Measurements from ENCODE around the gene SPNS1. TPM values are rescaled to one million over a fixed set of nuclear protein-coding genes. Genes with fewer than 3 reads are reported as not detected.
A peak's percentile ranks its signal among the peaks of the same experiment; 100 is the strongest.

SPNS1 gene
- total and polyA plus RNA-seq, 2 experiments from 2014 or later = 42.8 to 140 TPM

DNA sequence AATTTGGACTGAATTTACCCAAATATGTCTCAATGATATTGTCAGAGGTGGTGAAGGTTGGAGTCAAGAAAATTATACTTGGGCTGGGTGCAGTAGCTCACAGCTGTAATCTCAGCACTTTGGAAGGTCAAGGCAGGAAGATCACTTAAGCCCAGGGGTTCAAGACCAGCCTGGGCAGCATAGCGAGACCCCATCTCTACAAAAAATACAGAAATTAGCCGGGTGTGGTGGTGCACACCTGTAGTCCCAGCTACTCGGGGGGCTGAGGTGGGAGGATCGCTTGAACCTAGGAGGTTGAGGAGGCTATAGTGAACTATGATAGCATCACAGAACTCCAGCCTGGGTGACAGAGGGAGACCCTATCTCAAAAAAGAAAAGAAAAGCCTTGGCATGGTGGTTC, 51.2 kb downstream of the SPNS1 start:
- TF ChIP-seq, protein P1, sequence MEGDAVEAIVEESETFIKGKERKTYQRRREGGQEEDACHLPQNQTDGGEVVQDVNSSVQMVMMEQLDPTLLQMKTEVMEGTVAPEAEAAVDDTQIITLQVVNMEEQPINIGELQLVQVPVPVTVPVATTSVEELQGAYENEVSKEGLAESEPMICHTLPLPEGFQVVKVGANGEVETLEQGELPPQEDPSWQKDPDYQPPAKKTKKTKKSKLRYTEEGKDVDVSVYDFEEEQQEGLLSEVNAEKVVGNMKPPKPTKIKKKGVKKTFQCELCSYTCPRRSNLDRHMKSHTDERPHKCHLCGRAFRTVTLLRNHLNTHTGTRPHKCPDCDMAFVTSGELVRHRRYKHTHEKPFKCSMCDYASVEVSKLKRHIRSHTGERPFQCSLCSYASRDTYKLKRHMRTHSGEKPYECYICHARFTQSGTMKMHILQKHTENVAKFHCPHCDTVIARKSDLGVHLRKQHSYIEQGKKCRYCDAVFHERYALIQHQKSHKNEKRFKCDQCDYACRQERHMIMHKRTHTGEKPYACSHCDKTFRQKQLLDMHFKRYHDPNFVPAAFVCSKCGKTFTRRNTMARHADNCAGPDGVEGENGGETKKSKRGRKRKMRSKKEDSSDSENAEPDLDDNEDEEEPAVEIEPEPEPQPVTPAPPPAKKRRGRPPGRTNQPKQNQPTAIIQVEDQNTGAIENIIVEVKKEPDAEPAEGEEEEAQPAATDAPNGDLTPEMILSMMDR (IDR thresholded peaks at IDR 0.05; ENCODE audit: poor library complexity) = no peak
- TF ChIP-seq EZH2 (IDR thresholded peaks at IDR 0.05; ENCODE audit: borderline replicate concordance) (no peak), EZH2phosphoT487 (IDR thresholded peaks at IDR 0.05; ENCODE audit: low read depth, severe bottlenecking, unreplicated experiment) (no peak)
- no peak overlapping the region for H2AFZ ChIP-seq

DNA sequence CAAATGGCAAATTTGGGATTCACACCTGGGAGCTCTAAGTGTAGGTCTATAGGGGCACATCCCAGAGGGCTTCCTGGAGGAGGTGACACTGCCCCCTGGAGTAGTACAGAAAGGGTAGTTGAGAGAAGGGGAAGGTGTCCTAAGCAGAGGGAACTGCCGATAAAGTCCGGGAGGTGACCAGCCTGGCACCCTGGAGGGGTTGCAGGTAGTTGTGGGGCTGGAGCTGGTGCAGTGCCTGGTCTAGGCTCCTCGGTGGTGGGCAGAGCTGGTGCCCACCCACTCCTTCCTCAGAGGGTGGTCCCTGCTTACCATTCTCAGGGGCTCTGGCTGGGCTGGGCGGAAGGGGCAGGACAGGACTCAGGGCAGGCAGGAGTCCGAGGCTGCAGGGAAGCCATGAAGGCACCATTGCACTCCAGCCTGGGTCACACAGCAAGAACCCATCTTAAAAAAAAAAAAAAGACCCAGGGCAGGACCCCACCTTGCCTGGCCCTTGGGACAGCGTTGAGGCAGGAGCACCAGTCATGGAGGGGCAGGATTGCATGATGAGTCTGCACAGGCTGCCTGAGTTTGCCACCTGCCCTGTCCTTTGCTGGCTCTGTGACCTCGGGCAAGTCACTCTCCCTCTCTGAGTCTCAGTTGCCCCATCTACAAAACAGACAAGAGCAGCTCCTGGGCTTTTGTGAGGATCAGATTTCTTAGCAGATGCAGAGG, 54.0 kb downstream of the SPNS1 start:
- no peak overlapping the region for H2AFZ ChIP-seq
- no peak for DNase-seq (ENCODE audit: low spot score)
- H3K27me3 ChIP-seq = no peaks in the 10 kb centered on the region
- H3K79me2 ChIP-seq = no peaks in the 10 kb centered on the region
- H3K27ac ChIP-seq = no peak overlapping the region
- H4K20me1 ChIP-seq (ENCODE audit: insufficient read depth, poor library complexity, severe bottlenecking) = no peaks in the 10 kb centered on the region
- no peaks in the 10 kb centered on the region for H3K4me1 ChIP-seq (ENCODE audit: insufficient read depth)
- no peak for TF ChIP-seq EZH2 (IDR thresholded peaks at IDR 0.05; ENCODE audit: borderline replicate concordance)
- TF ChIP-seq EZH2phosphoT487 (IDR thresholded peaks at IDR 0.05; ENCODE audit: low read depth, severe bottlenecking, unreplicated experiment) = no peak
- TF ChIP-seq, protein P1 (IDR thresholded peaks at IDR 0.05; ENCODE audit: poor library complexity) = no peak
- no peaks in the 10 kb centered on the region for H3K36me3 ChIP-seq (replicated peaks; ENCODE audit: insufficient read depth, low read depth)
- H3K9me2 ChIP-seq (replicated peaks; ENCODE audit: insufficient read depth) = no peaks in the 10 kb centered on the region
- H3K4me2 ChIP-seq = no peak overlapping the region
- no peaks in the 10 kb centered on the region for H3K9me3 ChIP-seq (ENCODE audit: low read depth)
- H3K4me3 ChIP-seq = no peak overlapping the region
- WGBS (ENCODE audit: low lambda C conversion rate, missing lambda C conversion rate) = 80% methylated on average over 7 of the region's 7 CpGs

More for the DNA sequence above, 51.2 kb downstream of the SPNS1 start:
- Histone ChIP-seq H3K9me2 (replicated peaks; ENCODE audit: insufficient read depth) (no peaks in the 10 kb centered on the region), H3K4me2 (no peak overlapping the region), H3K27ac (no peak overlapping the region), H4K20me1 (ENCODE audit: insufficient read depth, poor library complexity, severe bottlenecking) (no peaks in the 10 kb centered on the region), H3K79me2 (no peaks in the 10 kb centered on the region), H3K9me3 (ENCODE audit: low read depth) (no peaks in the 10 kb centered on the region), H3K27me3 (no peaks in the 10 kb centered on the region), H3K4me3 (no peak overlapping the region), H3K4me1 (ENCODE audit: insufficient read depth) (no peaks in the 10 kb centered on the region), H3K36me3 (replicated peaks; ENCODE audit: insufficient read depth, low read depth) (no peaks in the 10 kb centered on the region)
- WGBS (ENCODE audit: low lambda C conversion rate, missing lambda C conversion rate) = 93% methylated on average over 4 of the region's 4 CpGs
- DNase-seq (ENCODE audit: low spot score) = no peak

DNA sequence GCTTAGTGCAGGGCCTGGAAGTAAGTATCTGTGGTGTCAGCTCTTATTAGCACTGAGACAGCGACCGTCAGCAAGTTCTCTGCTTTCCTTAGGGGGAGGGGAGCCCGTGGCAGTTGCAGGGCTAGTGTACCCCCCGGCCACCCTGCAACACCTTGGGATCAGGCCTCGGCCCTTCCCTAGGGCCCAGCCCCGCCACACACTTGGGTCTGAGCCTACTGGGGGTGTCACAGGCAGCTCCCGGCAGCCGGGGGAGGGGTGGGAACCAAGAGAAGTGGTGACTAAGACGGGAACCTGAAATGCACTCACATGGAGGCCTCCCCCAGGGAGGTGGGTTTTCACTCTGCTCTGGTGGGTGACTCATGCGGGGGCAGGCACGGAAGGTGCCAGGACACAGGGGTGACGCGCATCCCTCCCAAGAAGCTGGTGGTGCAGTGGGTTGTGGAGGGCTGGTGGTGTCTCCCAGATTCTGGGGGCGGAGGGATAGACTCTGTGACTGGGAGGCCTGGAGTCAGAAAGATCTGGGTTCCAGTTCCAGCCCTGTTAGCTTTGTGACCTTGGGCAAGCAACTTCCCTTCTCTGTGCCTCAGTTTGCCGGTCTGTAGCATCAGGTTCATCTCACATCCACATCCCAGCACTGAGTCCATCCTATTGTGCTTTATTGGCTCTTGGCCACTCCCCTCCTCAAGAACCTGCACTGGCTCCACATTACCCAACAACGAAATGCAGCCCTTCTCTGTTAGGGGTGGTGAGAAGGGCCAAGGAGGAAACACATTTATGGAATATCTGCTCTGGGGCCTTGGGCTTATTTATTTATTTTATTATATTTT, 54.8 kb downstream of the SPNS1 start:
- H3K4me2 ChIP-seq = no peak overlapping the region
- H2AFZ ChIP-seq = no peak overlapping the region
- TF ChIP-seq, protein P1 (IDR thresholded peaks at IDR 0.05; ENCODE audit: poor library complexity) = no peak
- no peak for TF ChIP-seq EZH2phosphoT487 (IDR thresholded peaks at IDR 0.05; ENCODE audit: low read depth, severe bottlenecking, unreplicated experiment)
- no peak for TF ChIP-seq EZH2 (IDR thresholded peaks at IDR 0.05; ENCODE audit: borderline replicate concordance)

More for the DNA sequence above, 54.8 kb downstream of the SPNS1 start:
- H3K4me1 ChIP-seq (ENCODE audit: insufficient read depth) = no peaks in the 10 kb centered on the region
- no peak overlapping the region for H3K4me3 ChIP-seq
- DNase-seq (ENCODE audit: low spot score) = peak; percentile 65
- H4K20me1 ChIP-seq (ENCODE audit: insufficient read depth, poor library complexity, severe bottlenecking) = no peaks in the 10 kb centered on the region
- H3K36me3 ChIP-seq (replicated peaks; ENCODE audit: insufficient read depth, low read depth) = no peaks in the 10 kb centered on the region
- H3K27ac ChIP-seq = no peak overlapping the region
- WGBS (ENCODE audit: low lambda C conversion rate, missing lambda C conversion rate) = 44% methylated on average over 16 of the region's 16 CpGs
- no peaks in the 10 kb centered on the region for H3K9me2 ChIP-seq (replicated peaks; ENCODE audit: insufficient read depth)
- H3K79me2 ChIP-seq = no peaks in the 10 kb centered on the region
- no peaks in the 10 kb centered on the region for H3K27me3 ChIP-seq
- no peaks in the 10 kb centered on the region for H3K9me3 ChIP-seq (ENCODE audit: low read depth)

All from hepatocyte (in vitro differentiated cells).